ENCODE measurements around the gene C6orf136.

- TF ChIP-seq, protein P1, sequence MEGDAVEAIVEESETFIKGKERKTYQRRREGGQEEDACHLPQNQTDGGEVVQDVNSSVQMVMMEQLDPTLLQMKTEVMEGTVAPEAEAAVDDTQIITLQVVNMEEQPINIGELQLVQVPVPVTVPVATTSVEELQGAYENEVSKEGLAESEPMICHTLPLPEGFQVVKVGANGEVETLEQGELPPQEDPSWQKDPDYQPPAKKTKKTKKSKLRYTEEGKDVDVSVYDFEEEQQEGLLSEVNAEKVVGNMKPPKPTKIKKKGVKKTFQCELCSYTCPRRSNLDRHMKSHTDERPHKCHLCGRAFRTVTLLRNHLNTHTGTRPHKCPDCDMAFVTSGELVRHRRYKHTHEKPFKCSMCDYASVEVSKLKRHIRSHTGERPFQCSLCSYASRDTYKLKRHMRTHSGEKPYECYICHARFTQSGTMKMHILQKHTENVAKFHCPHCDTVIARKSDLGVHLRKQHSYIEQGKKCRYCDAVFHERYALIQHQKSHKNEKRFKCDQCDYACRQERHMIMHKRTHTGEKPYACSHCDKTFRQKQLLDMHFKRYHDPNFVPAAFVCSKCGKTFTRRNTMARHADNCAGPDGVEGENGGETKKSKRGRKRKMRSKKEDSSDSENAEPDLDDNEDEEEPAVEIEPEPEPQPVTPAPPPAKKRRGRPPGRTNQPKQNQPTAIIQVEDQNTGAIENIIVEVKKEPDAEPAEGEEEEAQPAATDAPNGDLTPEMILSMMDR (IDR thresholded peaks at IDR 0.05) = no peak
- no peak for TF ChIP-seq POLR2A (IDR thresholded peaks at IDR 0.05)
- TF ChIP-seq POLR2AphosphoS5 (IDR thresholded peaks at IDR 0.05; ENCODE audit: insufficient read depth in 1 of 2, low read depth in 1 of 2) = no peak
Observed at GRCh38 chr6:30670760-30671527, 24.0 kb downstream of the C6orf136 start.

Measured in vagina (tissue), 2 donors.